Activated CD4-positive, alpha-beta T cell treated with anti-CD3 and anti-CD28 coated beads for 1 hour (primary cell): Measurements from ENCODE around the gene RAPGEF2.
"Not testable (repeated sequence)": the region's sequence is repeated elsewhere in the genome, so short reads cannot be mapped to it uniquely, and the experiment has no call there.

Experiments
- DNase-seq: peaks from one replicate; pipeline ENCODE4 v3.0.0-alpha.2; 2020

RAPGEF2 gene, protein sequence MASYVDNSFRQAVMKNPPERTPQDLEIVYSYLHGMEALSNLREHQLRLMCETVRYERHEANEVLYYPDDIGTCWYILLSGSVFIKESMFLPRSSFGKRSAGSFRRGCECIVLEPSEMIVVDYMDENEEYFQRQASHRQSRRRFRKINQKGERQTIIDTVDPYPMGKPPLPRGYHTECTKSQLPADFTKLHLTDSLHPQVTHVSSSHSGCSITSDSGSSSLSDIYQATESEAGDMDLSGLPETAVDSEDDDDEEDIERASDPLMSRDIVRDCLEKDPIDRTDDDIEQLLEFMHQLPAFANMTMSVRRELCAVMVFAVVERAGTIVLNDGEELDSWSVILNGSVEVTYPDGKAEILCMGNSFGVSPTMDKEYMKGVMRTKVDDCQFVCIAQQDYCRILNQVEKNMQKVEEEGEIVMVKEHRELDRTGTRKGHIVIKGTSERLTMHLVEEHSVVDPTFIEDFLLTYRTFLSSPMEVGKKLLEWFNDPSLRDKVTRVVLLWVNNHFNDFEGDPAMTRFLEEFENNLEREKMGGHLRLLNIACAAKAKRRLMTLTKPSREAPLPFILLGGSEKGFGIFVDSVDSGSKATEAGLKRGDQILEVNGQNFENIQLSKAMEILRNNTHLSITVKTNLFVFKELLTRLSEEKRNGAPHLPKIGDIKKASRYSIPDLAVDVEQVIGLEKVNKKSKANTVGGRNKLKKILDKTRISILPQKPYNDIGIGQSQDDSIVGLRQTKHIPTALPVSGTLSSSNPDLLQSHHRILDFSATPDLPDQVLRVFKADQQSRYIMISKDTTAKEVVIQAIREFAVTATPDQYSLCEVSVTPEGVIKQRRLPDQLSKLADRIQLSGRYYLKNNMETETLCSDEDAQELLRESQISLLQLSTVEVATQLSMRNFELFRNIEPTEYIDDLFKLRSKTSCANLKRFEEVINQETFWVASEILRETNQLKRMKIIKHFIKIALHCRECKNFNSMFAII (N-terminal part only)

DNA sequence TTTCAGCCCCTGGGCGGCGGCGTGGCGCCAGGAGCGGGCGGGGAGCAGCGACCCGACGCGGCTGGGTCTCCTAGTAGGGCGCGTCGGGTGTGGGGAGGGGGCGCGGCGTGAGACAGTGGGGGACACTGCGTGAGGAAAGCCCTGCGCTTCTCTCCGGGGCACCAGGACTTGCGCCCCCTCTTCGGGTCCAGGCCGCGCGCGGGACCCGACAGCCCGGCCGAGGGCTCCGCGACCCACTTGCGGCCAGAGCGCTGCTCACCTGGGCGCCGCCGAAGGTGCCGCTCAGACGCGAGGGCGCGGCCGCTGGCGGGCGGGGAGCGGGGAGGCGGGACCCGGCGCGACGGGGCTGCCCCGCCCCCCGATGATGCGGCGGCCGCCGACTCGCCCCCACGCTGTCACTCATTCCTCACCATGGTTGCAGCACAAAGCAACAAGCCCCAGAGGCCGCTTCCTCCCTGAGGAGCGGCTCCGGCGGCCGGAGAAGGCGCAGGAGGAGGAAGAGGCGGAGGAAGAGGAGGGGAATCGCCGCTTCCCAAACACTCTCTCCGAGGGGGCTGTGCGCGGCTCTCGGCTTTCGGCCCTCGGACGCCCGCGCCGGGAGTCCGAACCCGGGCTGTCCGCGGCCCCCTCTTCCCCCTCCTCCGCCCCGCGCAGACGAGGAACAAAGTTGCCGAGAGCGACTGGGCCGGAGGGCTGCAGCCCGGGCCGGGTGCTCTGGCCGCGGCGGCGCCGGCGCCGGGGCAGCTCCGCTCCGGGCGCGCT is at the start of gene RAPGEF2:
Gene RAPGEF2, plus strand, starts transcription at position 458 of the 762 bp plus-strand sequence. CDS start 1,084 bp downstream, outside the sequence.
- DNase-seq, result peak; percentile 80

DNA sequence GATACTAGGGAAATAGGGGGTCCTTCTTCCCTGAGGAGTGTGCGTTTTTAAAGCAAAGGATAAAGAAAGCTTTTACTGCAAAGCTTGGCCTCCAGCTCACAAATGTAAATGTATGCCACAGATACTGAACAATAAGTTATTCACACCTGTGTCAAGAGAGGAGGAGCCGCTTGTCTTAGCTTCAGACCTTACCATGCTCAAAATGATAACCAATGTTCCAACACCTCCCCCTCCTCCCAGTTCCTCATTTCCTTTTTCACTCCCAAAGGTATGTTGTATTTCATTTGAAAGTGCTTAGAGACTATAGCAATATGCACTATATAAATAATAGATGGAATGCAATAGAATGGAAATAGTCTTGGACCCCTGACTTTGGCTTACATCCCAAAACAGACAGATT is 47.0 kb upstream of the RAPGEF2 start:
- no peak for DNase-seq

GRCh38 chr4:159060161-159060560 is 42.7 kb upstream of the RAPGEF2 start:
- DNase-seq, result no peak

GRCh38 chr4:159062381-159062780 is 40.5 kb upstream of the RAPGEF2 start:
- no peak for DNase-seq

DNA sequence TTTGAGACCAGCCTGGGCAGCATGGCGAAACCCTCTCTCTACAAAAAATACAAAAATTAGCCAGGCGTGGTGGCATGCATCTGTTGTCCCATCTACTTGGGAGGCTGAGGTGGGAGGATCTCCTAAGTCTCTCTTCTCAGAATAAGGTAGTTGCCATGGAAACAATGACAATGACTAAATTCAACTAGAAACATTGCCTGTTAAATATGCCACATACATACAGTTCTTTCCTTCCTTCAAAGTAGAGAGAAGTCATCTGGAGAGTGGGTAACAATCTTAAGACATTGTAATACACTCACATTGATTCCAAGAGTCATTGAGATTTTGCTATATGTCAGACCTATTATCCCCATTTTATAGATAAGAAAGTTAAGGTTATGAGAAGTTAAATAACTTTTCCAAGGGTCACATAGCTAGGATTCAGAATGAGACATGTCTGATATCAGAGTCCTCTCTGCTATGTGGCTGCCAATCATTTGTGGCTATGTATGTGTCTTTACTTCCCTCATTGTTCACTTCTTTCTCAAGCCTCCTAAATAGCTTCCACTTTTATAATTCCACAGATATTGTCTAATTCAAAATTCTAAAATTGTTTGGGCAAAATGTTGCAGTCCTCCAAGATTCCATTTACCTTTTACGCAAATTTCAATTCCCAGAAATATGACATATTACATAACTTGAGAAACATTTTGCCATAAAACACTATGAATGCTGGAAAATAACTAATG is 37.2 kb upstream of the RAPGEF2 start:
- no peak for DNase-seq

GRCh38 chr4:159068139-159068538 is 34.7 kb upstream of the RAPGEF2 start:
- DNase-seq, result not testable (repeated sequence)

- no peak for DNase-seq
Measured at GRCh38 chr4:159069922-159070321, 33.0 kb upstream of the RAPGEF2 start.

DNA sequence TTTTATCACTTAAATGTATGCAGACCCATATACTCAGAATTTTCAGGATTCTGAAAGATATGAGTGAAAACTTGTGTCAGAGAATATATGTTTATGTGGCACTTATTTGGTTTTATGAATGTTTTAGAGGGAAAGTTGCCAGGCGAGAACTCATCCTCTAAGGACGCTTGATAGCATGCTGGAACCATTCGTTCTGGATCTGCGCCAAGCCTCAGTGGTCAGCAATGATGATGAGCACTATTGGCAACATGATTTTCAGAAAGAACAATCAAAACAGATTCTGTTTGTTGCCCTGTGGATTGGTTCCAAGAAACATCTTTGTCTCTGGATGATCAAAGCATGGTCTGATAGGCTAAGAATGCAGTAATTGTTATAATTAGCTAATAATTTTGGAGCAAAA is 32.1 kb upstream of the RAPGEF2 start:
- no peak for DNase-seq

DNA sequence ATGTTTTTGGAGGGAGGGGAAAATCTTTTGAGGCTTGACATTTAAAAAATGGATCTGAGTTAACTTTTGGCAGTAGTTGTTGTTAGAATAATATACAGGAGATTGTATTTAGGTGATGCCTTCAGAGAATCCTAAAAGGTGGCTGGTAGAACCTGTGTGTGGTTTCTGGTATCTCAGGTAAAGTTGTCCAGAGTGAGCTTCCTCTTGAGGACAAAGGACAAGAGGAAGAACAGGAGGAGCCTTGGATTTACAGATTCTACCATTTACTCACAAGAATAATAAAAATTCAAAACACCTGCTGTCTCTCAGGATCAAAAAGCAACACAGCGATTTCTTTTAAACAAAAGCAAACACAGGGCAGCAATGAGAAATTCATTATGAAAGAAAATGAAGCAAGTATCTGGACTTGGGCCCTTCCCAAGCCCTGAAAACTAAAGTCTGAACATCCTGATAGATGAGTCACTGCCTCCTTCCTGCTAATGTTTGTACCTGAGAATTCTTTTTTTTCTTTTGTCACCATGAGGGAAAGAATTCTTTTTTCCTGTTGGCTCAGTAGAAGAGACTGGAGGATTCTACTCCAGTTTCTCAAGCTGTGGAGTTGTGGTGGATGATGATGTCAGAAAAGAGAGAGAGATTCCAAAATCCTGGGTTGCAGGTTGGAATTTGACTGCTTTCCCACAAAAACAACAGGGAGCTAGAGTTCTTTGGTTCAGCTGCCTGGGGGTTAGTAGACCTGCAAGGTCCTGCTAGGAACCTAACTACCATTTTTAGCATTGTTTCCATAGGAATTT is 31.5 kb upstream of the RAPGEF2 start:
- no peak for DNase-seq

GRCh38 chr4:159071969-159072765 is 30.7 kb upstream of the RAPGEF2 start:
- DNase-seq, result no peak

DNA sequence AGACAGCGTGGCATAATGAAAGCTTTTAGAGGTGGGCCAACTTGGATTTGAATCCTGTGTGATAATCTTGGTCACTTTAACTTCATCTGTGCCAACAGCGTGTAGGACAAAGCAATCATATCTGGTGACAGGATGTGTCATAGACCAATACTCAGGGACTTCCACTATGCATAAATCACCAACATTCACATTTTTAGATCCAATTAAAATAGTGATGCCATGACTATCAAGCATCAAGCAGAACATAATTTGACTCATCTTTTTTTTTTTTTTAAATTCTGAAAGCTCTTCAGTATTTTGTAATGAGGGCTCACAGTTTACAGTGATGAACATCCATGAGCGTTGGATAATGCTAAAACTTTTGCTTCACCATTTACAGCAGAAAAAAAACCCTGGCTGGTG is 27.3 kb upstream of the RAPGEF2 start:
- no peak for DNase-seq

DNA sequence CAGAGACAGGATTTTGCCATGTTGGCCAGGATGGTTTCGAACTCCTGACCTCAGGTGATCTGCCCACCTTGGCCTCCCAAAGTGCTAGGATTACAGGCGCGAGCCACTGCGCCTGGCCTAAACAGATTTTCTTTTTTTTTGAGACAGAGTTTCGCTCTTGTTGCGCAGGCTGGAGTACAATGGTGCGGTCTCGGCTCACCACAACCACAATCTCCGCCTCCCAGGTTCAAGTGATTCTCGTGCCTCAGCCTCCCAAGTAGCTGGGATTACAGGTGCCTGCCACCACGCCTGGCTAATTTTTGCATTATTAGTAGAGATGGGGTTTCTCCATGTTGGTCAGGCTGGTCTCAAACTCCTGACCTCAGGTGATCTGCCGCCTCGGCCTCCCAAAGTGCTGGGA is 25.9 kb upstream of the RAPGEF2 start:
- DNase-seq, result not testable (repeated sequence)

- DNase-seq, result no peak
Measured at GRCh38 chr4:159077702-159078495, 25.0 kb upstream of the RAPGEF2 start.

DNA sequence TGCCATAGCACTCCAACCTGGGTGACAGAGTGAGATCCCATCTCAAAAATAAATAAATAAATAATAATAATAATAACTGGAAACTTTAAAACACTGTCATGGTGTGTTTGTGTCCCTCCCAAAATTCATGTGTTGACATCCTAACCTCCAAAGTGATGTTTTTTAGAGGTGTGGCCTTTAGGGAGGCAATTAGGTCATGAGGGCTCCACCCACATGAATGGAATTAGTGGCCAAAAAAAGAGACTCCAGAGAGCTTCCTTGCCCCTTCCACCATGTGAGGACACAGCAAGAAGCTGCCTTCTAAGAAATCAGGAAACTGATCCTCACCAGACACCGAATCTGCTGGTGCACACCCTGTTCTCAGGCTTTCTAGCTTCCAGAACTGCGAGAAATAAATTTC is 23.8 kb upstream of the RAPGEF2 start:
- DNase-seq, result no peak

DNA sequence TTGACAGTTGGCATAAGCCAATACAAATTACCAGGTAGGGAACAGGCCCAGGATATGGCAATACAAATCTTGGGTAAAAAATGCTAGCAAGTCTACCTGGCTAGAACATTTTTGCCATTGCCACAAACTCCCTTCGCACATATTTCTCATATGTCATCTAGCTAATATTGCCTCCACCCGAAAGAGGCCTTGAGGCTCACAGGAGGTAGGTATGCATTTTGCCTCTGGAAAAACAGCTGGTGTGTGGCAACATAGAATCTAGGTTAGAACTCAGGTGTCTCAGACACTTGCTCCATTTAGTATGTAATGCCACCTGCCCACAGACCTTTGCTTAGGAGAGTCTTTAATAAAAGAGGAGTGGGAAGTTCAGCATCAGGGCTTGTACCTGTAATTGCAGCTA is 16.3 kb upstream of the RAPGEF2 start:
- DNase-seq, result no peak

DNA sequence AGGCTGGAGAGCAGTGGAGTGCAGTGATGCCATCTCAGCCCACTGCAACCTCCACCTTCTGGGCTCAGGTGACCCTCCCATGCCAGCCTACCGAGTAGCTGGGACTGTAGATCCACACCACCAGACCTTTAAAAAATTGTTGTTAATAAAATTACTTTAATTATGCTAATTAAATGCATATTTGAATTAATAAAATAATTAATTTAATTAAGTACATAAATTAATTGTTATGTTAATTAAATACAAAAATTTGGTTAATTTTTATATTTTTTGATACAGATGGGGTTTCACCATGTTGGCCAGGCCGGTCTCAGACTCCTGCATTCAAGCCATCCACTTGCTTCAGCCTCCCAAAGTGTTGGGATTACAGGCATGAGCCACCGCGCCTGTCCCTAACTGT is 12.6 kb upstream of the RAPGEF2 start:
- DNase-seq, result no peak

- DNase-seq, result not testable (repeated sequence)
Measured at GRCh38 chr4:159094156-159094555, 8.7 kb upstream of the RAPGEF2 start.

- no peak for DNase-seq
Measured at GRCh38 chr4:159096434-159096833, 6.4 kb upstream of the RAPGEF2 start.

DNA sequence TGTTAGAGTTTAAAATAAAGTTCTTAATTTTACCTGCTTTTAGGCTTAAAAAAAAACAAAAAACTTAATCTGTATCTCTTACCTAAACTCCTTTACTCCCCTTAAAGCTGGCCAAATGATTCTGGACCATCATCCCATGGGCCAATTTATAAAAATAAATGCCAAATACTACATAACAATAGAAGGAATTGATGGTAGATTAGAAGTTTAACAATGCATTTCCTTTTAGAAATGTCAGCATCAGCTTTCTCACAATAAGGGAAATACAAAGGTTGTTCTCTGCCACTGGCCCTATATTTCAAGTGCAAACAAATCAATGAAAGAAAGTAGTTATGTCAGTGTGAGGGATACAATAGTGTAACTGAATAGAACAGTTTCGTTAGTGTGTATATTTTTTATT is 5.7 kb upstream of the RAPGEF2 start:
- no peak for DNase-seq

GRCh38 chr4:159097785-159098184 is 5.1 kb upstream of the RAPGEF2 start:
- no peak for DNase-seq
